HUES48 (cell line): Measurements from ENCODE around the gene KXD1.
"Not testable (repeated sequence)": the region's sequence is repeated elsewhere in the genome, so short reads cannot be mapped to it uniquely, and the experiment has no call there.

Experiments
- H3K27ac ChIP-seq: one replicate; pipeline ENCODE4 v1.7.0; 2013; ENCODE audit warnings: low read depth, low read length, inconsistent platforms
- H3K27me3 ChIP-seq: 2 replicates; pipeline ENCODE4 v1.6.1; 2013; ENCODE audit warnings: mild to moderate bottlenecking, low read length; ENCODE audit not compliant: control insufficient read depth, insufficient read depth
- H3K36me3 ChIP-seq: 2 replicates; pipeline ENCODE4 v1.6.1; 2013; ENCODE audit warnings: low read length; ENCODE audit not compliant: control insufficient read depth, insufficient read depth
- H3K4me1 ChIP-seq: 2 replicates; pipeline ENCODE4 v1.6.1; 2013; ENCODE audit warnings: mild to moderate bottlenecking, low read length; ENCODE audit not compliant: control insufficient read depth, insufficient read depth
- H3K4me3 ChIP-seq: 2 replicates; pipeline ENCODE4 v1.5.1; 2013; ENCODE audit warnings: mild to moderate bottlenecking, low read depth, low read length
- H3K9ac ChIP-seq: 2 replicates; pipeline ENCODE4 v1.6.1; 2013; ENCODE audit warnings: mild to moderate bottlenecking, low read depth, low read length, moderate library complexity
- H3K9me3 ChIP-seq: 2 replicates; pipeline ENCODE4 v1.6.1; 2013; ENCODE audit warnings: low read length; ENCODE audit not compliant: control insufficient read depth, insufficient read depth

The KXD1 gene

DNA sequence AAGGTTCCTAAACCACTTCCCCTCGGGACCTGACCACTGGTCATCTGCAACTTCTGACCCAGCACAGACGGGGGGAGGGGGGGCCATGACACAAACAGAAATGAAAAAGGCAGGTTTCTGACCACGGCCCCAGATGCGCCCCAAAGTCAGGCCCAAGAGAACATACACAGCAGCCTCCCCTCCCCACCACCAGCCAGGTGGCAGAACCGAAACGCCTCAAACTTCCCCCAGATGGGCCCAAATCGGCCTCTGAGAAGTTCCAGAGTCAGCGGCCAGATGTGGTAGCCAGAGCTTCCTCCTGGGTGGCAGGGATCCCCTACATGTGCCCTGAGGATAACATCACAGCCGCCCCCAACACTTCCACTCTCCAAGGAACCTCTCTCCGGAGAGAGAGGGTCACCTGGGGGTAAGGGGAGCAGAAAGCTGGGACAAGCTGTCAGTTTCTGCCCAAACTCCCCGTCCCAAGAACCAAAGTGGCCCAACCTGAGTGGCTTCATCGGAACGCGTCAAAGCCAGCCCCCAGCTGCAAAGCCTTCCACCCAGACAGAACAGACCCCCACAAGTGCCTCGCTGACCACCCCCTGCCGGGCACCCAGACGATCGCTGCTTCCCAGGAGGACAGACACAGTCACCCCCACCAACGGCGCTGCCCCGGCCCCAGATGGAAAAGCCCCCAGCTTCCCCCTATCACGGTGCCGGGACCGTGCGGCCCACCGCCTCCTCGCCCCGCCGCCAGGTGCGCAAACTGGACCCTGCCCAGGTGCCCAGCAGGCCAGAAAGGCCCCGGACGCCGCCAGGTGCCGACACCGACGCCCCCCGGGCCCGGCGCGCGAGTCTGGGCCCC, 36.6 kb upstream of the KXD1 start:
- H3K9ac ChIP-seq, result peak overlapping the region; percentile 78; the same call in 1 of the 2 replicates
- H3K27ac ChIP-seq, result peak overlapping the region; percentile 84
- H3K9me3 ChIP-seq, result no peaks in the 10 kb centered on the region
- H3K4me1 ChIP-seq, result peaks cover 7% of the 10 kb centered on the region; the same call in 1 of the 2 replicates
- H3K27me3 ChIP-seq, result no peaks in the 10 kb centered on the region
- H3K4me3 ChIP-seq, result peak overlapping the region; percentile 99
- no peaks in the 10 kb centered on the region for H3K36me3 ChIP-seq

DNA sequence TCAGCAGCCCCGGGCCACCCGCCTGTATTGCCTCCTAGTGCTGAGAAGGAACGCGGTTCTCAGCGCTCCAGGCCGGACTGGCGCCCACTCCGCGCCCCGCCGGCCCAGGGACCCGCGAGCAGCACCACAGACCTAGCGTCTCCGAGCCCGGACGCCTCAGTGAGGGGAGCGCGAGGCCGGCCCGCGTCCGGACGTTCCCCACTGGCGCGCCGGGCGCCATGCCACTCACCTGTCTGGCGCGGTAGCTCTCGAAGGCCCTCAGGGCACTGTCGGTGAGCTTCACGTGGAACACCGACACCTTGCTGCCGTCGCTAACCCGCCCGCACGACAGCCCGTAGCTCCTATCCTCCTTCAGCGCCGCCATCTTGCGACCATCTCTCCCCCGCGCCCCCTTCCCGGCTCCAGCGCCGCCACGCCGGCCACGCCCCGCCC, 36.0 kb upstream of the KXD1 start, which contains the start of gene ELL:
Gene ELL, minus strand, starts transcription at position 379 of the 432 bp plus-strand sequence. Its CDS starts 15 bp downstream, at position 364.
- Histone ChIP-seq H3K4me1 (peaks cover 7% of the 10 kb centered on the region; the same call in 1 of the 2 replicates), H3K36me3 (no peaks in the 10 kb centered on the region), H3K27me3 (no peaks in the 10 kb centered on the region), H3K4me3 (peak within 1 kb of the TSS; percentile 99), H3K9me3 (no peaks in the 10 kb centered on the region), H3K9ac (peak within 1 kb of the TSS; percentile 78), H3K27ac (peak within 1 kb of the TSS; percentile 84)

DNA sequence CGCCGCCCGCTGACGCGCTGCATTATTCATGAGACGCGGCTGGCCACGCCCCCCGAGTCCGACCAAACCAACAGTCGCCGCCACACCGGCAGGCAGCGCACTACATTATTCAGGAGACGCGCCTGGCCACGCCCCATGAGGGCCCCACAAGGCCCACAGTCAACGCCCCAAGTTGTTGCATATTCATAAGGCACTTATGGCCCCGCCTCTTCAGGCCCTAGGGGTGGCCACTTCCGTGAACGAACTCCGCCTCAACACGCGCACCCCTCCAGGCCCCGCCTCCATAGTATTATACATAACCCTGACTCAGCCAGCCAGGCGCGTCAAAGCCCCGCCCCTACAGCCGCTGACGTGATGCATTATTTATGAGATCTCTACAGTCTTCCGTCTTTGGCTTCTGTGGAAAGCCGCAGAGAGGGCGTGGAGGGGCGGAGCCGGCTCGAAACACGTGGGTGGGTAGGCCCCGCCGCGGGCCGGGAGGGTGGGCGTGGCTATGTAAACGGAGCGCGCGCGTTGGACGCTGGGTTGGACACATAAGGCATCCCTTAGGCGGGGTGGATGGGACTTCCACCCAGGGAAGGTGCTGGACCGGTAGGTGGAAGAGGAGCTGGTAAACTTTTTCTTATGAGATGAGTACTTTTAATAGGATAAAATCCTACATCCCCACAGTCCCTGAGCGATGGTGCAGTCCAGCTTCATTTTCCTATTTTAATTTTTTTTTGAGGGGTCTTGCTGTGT, 35.4 kb upstream of the KXD1 start:
- H3K4me3 ChIP-seq, result peak overlapping the region; percentile 99; the same call in 1 of the 2 replicates
- H3K27ac ChIP-seq, result peak overlapping the region; percentile 72

DNA sequence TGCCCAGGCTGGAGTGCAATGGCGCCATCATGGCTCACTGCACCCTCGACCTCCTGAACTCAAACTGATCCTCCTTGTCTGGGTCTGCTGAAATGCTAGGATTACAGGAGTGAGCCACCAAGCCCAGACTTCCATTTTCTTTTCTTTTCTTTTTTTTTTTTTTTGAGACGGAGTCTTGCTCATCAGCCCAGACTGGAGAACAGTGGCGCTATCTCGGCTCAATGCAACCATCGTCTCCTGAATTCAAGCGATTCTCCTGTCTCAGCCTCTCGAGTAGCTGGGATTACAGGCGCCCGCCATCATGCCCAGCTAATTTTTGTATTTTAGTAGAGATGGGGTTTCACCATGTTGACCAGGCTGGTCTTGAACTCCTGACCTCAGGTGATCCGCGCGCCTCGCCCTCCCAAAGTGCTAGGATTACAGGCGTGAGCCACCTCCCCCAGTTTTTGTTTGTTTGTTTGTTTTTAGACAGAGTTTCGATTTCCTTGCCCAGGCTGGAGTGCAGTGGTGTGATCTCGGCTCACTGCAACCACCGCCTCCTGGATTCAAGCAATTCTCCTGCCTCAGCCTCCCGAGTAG, 34.7 kb upstream of the KXD1 start:
- H3K4me3 ChIP-seq, result peak overlapping the region; percentile 18; the same call in 1 of the 2 replicates
- H3K27me3 ChIP-seq, H3K27ac ChIP-seq, H3K4me1 ChIP-seq, H3K9me3 ChIP-seq, H3K36me3 ChIP-seq: not testable (repeated sequence)
- H3K9ac ChIP-seq, result 0 out of 2 replicates have a peak overlapping the region, but pooled peaks have one; percentile 51

More for the DNA sequence above, 35.4 kb upstream of the KXD1 start:
- Histone ChIP-seq H3K9ac (0 out of 2 replicates have a peak overlapping the region, but pooled peaks have one; percentile 51), H3K4me1 (peaks cover 7% of the 10 kb centered on the region; the same call in 1 of the 2 replicates), H3K36me3 (no peaks in the 10 kb centered on the region), H3K27me3 (no peaks in the 10 kb centered on the region), H3K9me3 (no peaks in the 10 kb centered on the region)

DNA sequence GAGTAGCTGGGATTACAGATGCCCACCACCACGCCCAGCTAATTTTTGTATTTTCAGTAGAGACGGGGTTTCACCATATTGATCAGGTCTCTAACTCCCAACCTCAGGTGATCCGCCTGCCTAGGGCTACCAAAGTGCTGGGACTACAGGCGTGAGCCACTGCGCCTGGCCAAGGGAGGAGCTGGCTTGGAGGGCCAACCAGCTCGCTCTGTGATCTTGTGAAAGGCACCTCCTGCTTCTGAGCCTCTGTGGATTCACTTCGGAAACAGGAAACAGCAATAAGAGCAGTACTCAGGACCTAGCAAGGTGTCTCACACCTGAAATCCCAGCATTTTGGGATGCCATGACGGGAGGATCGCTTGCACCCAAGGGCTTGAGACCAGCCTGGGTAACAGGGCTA, 33.8 kb upstream of the KXD1 start:
- no peak overlapping the region for H3K27ac ChIP-seq
- H3K9me3 ChIP-seq, result no peaks in the 10 kb centered on the region
- H3K36me3 ChIP-seq, result no peaks in the 10 kb centered on the region
- peaks cover 7% of the 10 kb centered on the region; the same call in 1 of the 2 replicates for H3K4me1 ChIP-seq
- H3K4me3 ChIP-seq, result no peak overlapping the region
- no peak overlapping the region for H3K9ac ChIP-seq
- no peaks in the 10 kb centered on the region for H3K27me3 ChIP-seq

DNA sequence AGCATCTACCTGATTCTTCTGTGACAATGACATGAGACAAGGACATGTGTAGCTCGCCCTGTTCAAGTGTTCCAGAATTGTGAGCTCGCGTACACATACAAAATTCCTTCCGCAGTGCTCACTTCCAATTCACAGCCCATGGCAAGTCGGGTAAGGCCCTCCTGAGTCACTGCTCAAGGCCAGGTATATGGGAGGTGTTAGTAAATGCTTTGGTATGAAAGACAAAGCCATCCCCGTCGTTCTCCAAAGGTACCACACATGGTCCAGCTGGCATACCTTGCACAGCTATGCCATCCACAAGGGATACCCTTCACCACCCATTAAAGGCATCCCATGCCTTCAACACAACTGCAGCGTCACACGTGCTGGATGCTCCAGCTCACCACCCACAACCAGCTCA, 31.4 kb upstream of the KXD1 start:
- H3K36me3 ChIP-seq, result peaks cover 2% of the 10 kb centered on the region
- H3K27me3 ChIP-seq, result no peaks in the 10 kb centered on the region
- no peaks in the 10 kb centered on the region for H3K4me1 ChIP-seq
- H3K9me3 ChIP-seq, result no peaks in the 10 kb centered on the region
- no peak overlapping the region for H3K4me3 ChIP-seq
- H3K27ac ChIP-seq, result no peak overlapping the region
- no peak overlapping the region for H3K9ac ChIP-seq

DNA sequence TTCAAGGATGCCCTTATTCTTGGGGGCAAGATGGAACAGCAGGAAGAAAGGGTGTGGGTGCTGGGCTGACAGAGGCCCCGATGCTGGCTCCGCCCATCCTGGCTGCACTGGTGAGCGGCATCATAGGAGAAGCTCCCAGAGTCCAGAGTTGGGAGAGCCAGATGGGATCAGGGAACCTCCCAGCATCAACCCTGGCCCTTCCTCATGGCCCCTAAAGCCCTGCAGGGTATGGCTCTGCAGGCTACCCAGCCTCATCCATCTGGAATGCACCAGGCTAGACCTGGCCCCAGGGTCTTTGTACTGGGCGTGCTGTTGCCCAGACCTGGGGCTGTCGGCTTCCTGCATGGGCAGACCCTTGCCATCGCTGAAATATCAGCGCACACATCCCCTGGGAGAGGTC, 27.9 kb upstream of the KXD1 start:
- H3K27ac ChIP-seq, result no peak overlapping the region
- no peaks in the 10 kb centered on the region for H3K4me1 ChIP-seq
- H3K9ac ChIP-seq, result no peak overlapping the region
- H3K4me3 ChIP-seq, result no peak overlapping the region
- H3K27me3 ChIP-seq, result no peaks in the 10 kb centered on the region
- H3K9me3 ChIP-seq, result no peaks in the 10 kb centered on the region
- peaks cover 22% of the 10 kb centered on the region for H3K36me3 ChIP-seq

DNA sequence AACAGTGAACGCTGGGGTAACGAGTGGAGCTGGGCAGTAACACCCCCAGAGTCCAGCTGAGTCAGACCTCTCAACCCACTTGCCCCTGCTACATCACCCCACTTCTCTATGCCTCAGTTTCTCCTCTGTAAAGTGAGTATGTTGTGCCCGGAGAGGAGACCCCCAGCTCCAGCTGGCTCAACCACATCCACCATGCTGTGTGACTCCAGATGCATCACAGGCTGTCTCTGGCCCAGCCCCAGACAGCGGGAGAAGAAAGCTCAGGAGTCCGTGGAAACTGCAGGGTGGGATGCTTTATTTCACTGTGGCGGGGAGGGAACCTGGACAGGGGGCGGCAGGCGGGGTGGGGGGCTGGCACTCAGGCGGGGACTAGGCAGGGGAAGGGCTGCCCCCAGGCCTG, 26.2 kb upstream of the KXD1 start:
- Histone ChIP-seq H3K9ac (no peak overlapping the region), H3K36me3 (peaks cover 37% of the 10 kb centered on the region), H3K27ac (no peak overlapping the region), H3K9me3 (no peaks in the 10 kb centered on the region), H3K4me1 (no peaks in the 10 kb centered on the region), H3K4me3 (no peak overlapping the region), H3K27me3 (no peaks in the 10 kb centered on the region)

DNA sequence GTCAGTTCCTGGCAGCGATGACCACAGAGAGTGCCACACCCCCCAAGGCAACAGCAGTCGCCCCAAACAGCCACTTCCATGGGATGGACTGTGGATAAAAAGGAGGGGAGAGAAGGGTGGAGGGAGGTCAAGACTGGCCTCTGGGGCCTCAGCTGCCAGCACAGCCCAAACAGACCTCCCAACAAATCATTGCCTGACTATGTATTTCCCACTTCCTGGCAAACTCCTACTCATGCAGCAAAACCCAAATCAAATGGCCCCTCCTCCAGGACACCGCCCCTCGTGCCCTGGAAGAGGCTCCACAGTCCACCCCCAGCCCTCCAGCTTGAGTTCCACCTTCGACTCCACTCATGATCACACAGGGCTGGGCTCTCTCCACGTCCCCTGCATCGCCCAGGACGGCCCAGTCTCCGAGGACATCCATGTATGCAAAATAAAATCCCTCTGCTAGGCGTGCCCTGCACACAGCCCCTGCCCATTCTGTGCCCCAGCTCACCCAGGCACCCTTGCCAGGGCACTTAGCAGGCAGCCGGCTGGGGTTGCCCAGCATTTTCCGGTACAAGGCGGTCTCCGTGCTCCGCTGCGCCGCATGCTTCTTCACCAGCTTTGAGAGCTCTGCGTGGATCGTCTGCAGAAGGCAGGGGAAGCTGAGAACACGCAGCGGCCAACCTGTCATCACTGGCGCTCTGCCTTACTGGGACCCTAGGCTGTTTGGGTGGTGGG, 25.3 kb upstream of the KXD1 start:
- H3K27me3 ChIP-seq, result no peaks in the 10 kb centered on the region
- H3K4me3 ChIP-seq, result no peak overlapping the region
- no peak overlapping the region for H3K9ac ChIP-seq
- no peaks in the 10 kb centered on the region for H3K9me3 ChIP-seq
- no peaks in the 10 kb centered on the region for H3K4me1 ChIP-seq
- H3K27ac ChIP-seq, result no peak overlapping the region
- peaks cover 45% of the 10 kb centered on the region for H3K36me3 ChIP-seq

DNA sequence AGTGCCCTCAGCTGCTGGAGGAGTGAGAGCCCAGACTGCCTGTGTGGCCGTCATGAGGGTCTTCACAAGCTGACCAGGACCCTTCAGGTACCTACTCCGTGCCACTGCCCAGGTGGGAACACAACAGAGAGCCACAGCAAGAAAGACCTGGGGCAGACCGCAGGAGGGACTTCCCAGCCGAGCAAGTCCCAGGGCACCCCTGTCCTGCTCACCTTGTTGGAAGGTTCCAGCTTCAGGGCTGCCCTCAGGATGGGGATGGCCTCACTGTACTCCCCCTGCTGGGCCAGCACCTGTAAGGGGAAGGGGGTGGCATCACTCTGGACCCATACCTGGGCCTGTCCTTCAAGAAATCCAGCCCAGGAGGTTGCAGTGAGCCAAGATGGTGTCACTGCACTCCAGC, 24.6 kb upstream of the KXD1 start:
- H3K4me1 ChIP-seq, result no peaks in the 10 kb centered on the region
- H3K9me3 ChIP-seq, result no peaks in the 10 kb centered on the region
- no peak overlapping the region for H3K4me3 ChIP-seq
- no peak overlapping the region for H3K9ac ChIP-seq
- H3K36me3 ChIP-seq, result peaks cover 53% of the 10 kb centered on the region
- H3K27ac ChIP-seq, result no peak overlapping the region
- no peaks in the 10 kb centered on the region for H3K27me3 ChIP-seq
